Stimulated activated CD4-positive, alpha-beta T cell treated with anti-CD3 and anti-CD28 coated beads, Interleukin-4, amount 100 ng/mL, for 1 hour (primary cell): ENCODE data around the gene NAALADL2.

Source experiments
- DNase-seq: peaks from one replicate; pipeline ENCODE4 v3.0.0-alpha.2; 2020

The NAALADL2 gene

DNA sequence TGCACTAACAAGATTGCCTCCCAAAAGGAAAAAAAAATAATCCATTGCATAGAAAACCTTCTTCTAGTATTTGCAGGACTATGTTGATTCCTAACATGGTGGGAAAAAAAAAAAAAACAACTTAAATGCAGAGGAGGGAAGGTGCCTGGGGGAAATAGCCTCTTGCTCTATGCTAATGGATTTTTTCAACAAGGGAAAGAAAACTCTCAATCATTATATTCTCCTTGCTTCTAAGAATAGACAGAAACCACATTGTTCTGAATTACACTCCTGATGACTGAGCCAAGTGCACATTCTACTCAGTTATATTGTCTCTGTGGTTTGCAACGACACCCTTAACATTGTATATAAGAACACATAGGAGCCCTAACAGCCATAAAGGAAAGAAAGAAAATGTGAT is 760.2 kb downstream of the NAALADL2 start:
- no peak for DNase-seq

GRCh38 chr3:175620093-175620492 is 761.0 kb downstream of the NAALADL2 start:
- DNase-seq, result no peak

DNA sequence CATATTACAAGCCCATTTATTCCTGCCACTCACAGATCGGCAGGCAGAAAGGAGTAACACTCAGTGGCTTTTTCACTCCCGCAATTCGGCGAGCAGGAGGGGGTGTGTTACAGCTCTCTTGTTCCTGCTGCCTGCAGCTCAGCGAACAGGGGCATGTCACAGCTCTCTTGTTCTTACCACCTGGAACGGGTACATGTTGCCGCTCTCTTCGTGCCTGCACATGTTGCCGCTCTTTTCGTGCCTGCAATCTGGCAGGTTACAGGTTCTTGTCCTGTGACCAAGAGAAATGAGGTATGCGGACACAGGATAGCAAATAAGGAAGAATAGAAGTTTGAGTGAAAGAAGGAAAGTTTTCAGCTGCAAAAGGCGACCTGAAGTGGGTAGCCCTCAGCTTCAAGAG is 761.4 kb downstream of the NAALADL2 start:
- DNase-seq, result no peak

- DNase-seq, result no peak
Observed at GRCh38 chr3:175640958-175641357, 781.8 kb downstream of the NAALADL2 start.

DNA sequence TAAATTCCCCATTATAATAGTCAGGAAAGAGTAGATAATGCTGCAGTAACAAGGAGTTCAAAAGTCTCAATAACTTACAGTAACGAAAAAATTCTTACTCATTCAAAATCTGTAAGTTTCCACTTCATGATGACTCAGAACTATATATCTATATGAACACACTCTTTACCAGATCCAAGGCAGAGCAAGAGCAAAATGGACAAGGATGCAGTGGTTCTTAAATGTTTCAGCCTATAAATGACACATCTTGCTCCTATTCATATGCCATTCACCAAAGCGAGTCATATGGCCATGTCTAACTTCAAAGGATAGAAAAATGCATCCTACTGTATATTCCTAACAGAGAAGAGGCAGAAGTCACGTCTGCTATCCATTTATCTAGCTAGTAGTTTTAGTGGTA is 787.7 kb downstream of the NAALADL2 start:
- no peak for DNase-seq

DNA sequence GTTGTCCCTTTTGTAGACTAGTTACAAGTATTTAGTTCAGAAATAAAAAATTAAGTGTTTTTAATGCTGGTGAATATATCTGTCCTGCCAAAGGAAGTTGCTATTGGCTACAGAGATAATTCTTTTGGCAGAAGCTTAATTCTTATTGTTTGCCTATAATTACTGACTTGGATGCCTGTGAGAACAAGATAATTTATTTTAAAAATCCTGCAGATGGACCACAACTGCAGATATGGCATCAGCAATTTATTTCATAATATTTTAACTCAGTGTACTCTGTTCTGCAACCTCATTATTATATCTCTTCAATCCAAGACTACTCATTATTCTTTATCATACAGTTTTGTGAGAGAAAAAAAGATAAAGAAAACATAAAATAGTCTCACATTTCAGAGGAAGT is 789.8 kb downstream of the NAALADL2 start:
- no peak for DNase-seq

DNA sequence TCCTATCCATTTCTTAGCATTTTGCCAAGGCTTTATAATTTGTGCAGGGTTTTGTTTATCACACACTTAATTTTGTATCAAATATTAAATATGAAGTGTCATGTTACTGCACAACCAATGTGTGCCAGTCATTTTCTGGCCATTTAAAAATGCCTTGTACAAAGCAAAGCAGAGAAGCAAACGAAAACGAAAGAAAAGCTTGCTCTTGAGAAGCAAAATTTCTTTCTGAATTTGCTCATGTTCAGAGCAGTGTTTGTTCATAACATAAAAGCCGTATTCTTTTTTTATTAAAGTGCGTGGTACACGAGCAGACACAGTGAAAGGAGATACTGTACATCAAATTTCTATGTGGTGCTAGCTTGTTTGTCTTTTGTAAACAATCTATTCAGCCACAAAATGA is 792.6 kb downstream of the NAALADL2 start:
- no peak for DNase-seq

DNA sequence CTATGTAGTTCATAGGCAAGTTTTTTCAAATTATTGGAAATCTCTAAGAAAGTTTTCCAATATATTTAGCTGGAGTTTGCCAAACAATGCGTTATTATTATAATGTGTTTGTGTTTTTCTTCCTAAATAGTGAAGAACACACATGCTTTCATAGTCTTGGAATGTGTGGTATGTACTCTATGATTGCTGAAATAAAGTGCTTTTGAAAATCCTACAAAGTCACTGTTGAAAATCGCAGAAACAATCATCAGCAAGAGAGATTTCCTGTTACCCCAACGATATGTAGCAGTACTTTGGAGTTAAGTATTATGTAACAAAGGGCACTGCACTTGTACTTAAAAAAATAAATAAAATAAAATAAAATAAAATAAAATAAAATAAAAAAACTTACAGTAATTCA is 796.2 kb downstream of the NAALADL2 start:
- no peak for DNase-seq

DNA sequence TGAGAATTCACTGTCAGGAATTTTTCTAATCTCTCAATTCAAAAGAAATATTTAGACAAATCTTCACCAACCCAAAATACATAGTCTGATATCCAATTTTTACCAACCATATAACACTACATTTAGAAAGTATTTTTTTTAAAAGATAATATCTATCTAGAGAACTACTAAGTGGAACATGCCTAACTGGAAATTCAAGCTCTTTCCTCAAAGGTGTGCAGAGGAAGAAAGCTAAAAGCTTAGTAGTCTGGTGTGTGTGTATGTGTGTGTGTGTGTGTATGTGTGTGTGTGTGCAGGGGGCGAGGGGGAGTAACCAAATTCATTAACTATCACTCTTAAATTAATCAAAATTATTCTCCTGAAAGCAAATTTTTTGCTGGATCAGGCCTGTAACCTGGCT is 797.3 kb downstream of the NAALADL2 start:
- no peak for DNase-seq

- DNase-seq, result no peak
Observed at GRCh38 chr3:175659670-175660350, 800.7 kb downstream of the NAALADL2 start.

DNA sequence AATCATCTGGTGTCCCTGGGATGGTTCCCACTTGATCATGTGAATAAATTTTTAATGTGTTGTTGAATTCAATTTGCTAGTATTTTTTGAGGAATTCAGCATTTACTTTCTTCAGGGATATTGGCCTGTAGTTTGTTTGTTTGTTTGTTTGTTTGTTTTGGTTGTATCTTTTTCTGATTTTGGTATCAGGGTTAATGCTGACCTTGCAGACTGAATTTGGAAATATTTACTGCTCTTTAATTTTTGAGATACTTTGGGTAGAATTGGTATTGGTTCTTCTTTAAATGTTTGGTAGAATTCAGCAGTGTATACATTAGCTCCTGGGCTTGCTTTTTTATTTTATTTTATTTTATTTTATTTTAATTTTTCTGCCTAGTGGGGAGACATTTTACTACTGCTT is 803.7 kb downstream of the NAALADL2 start:
- DNase-seq, result no peak

GRCh38 chr3:175664911-175665310 is 805.8 kb downstream of the NAALADL2 start:
- DNase-seq, result no peak

DNA sequence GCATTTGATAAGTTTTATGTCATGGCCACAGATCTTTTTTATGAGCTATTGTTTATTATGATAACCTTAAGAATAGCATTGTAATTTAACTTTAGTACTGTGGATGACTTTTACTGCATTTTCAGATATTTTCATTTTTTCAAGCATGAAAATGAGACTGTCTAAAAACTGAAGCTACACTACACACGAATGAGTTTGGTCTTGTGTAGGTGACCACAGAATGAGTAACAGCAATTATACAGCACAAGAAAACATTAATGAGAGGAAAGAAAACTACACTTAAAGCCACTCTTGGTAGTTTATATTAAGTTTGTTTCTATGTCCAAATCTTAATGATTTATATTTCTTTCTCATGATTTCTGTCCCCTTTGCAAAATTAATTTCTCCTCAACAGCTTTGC is 809.2 kb downstream of the NAALADL2 start:
- no peak for DNase-seq

GRCh38 chr3:175670557-175670956 is 811.4 kb downstream of the NAALADL2 start:
- no peak for DNase-seq

- no peak for DNase-seq
Observed at GRCh38 chr3:175672119-175672689, 813.1 kb downstream of the NAALADL2 start.

- no peak for DNase-seq
Observed at GRCh38 chr3:175679568-175679967, 820.4 kb downstream of the NAALADL2 start.

DNA sequence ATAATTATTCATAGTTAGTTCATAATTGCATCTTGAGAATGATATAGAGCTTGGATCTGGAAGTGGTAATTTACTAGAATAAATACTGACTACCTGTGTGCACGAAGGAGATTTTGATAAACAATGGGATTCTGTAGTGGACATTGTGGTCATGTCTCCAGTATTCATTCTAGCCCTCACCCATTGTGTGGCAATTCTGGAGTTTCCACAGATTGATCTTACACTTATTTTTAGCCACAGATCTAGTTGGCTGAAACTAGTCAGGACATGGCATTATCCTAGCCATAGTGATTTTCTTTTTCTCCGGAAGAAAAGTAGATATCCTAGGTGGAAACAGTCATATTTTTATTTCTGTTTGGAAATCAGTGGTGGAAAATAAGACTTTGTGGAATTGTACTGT is 833.1 kb downstream of the NAALADL2 start:
- no peak for DNase-seq

- no peak for DNase-seq
Observed at GRCh38 chr3:175695251-175695650, 836.1 kb downstream of the NAALADL2 start.

DNA sequence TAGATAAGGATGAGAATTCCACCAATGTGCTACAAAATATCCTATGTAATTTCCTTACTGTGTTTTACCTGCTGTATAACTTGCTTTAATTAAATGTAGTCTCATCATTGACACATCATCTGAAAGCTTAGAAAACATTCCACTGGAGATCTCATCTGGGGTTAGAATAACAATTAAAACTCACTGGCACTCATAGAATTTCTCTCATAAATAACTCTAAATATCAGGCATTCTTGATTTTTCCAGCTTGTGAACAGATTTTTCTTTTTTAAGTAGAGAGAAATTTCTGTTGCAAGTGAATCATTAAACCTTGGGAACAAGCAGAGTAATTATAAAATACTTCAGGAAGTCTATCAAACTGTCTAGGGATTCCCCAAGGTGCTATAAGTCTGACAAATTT is 843.8 kb downstream of the NAALADL2 start:
- DNase-seq, result no peak

DNA sequence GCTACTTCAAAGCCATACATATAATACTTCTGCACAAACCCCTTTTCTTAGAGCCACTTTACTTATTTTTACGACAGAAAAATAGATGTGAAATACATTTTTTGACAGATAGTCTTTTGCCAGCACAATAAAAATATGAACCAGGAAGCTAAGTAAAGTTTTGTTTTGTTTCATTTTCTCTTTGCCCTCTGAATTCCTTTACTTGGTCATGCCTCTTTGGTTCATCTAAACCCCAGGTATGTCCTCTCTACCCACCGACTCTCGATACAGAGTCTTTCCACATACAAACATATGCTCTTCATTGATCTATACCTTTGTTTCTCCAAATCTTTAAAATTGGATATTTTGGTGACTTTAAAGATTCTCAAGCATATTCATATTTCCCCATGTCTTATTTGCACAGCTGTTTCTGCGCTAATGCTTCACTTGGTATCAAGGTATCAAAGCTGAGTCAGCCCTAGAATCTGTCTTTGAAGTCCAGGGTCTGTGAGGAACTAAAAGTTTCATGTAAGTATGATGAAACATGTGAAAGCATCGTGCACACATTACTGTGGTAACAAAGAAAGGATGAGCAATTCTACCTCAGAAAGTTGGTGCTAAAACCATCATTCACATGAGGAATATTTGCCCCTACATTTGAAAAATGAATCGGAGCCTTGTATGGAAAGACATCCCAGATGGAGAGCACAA is 845.4 kb downstream of the NAALADL2 start:
- no peak for DNase-seq

DNA sequence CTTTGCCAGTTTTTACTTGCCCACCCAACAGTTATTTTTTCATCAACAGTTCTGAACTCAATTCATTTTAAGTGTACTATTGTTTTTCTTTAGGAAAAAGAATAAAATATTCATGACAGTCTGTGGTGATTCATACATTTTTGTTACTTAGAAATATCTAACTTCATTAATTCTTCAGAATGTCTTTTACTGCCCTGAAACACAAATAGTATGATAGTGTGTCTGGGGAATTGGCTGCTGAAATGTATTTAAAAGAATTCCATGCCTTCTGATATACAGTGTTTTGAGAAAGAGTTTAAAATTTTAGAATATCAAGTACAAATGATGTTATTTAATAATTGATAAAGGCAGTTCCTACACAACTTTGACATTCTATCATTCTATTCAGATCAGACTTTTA is 854.1 kb downstream of the NAALADL2 start:
- no peak for DNase-seq

DNA sequence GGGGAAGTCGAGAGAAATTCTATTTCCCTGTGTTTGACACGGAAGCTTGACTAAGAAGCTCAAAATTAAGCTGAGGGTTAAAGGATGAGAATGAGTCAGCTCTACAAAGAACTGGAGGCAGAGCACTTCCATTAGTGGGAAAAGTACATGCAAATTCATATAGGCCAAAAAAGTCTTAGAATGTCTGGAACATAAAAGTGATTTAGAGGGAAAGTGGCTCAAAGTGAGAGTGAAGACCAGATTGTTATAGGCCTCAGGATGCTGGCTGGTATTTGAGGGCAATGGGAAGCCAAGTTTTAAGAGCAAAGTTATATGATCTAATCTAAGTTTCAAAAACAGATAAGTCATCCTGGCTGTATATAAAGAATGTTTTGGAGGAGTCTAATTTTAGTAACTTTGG is 857.3 kb downstream of the NAALADL2 start:
- DNase-seq, result no peak

GRCh38 chr3:175726228-175726627 is 867.1 kb downstream of the NAALADL2 start:
- DNase-seq, result no peak

DNA sequence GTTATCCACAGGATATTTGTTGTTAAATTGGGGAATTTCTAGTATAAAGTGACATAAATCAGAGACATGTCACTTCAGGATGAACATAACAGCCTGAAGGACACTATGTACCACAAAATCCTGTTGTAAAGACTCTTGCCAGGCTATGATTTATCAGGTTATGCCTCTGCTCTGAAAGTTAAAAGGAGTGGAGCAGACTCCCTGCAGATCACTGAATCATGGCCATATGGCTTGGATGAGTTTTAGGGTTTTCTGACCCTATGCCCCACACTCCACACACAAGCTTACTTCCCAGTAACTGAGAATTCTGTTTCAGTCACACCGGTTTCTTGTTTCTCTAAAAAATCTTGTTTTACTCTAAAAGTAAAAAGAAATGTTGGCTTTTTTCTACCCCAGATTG is 869.4 kb downstream of the NAALADL2 start:
- DNase-seq, result no peak

GRCh38 chr3:175729466-175729865 is 870.3 kb downstream of the NAALADL2 start:
- no peak for DNase-seq
